Kidney tubule cell (primary cell): ENCODE data around the gene NRXN2.

Experiments
- DNase-seq: peaks from one replicate; pipeline ENCODE4 v3.0.0-alpha.2; 2018; ENCODE audit warnings: low spot score

NRXN2 gene

DNA sequence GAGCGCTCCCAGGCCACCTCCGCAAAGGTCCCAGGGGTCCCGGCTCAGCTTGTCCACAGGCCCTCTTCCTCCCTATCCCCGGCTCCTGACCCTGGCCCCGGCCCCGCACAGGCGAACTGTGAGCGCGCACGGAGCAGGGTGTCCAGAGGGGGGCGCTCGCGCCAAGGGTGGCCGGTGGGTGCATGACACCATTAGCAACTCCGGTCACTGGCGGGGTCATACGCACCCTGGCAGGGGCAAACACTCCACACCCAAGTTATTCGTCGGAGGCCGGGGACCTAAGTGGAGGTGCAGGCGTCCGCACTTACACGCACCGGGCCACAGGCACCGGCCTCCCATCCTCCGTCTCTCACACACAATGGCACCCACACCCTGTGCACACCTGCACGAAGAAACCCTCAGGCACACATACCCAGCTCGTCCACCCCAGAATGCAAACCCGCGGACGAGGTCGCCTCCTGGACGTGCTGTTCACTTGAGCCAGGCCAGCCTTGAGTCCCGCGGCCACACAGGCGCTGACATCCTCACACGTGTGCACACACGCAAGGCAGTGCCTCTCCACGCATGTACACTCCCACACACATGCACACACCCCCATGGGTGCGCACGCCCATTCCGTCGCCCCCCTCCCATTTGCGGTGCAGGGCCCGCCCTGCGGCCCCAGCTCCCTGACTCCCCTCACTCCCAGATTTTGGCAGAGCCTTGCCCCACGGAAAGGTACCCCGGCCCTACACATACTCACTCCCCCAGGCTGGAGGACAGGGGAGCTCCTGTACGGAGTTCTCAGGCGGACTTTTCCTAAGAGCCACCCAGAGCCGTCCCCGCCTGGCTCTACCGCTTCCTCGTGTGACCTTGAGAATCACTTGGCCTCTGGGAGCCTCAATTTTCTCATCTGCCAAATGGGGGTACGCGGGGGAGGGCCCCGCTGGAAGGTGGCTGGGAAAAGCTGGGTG lies 20.9 kb upstream of the NRXN2 start, which contains the start of gene RASGRP2:
Gene RASGRP2 (minus strand): TSS at position 552 of the 953 bp plus-strand sequence. CDS start 1,276 bp downstream, outside the sequence.
- DNase-seq: peak; percentile 17

DNA sequence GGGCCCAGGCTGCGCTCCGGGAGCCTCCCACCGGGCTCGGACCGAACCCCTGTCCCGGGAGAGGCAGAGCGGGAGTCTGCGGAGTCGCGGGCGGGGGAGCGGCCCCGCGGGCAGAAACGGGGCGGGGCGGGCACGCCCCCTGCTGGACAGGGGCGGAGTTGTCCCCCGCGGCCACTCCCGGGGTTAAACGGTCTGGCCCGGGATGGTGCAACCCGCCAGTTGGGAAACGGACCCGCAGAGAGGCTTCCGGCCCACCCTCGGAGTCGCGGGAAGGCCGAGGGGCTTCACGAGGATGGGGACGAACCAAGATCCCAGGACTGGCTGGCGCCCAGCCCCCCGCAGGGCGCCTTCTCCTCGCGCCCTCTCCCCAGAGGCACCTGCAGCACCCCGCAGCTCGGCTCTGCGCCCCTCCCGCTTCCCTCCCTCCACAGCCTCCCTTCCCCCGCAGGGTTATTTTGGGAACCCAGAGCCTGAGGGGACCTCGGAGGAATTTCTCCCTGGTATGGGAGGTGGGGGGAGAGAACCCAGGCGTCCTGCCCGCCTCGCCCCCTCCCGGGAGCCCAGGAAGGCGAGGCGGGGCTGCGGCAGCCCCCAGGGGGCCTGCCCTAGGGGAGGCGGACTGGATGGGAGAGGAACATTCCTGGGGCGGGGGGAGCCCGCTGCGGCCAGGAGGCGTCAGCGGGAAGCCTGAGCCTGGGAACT lies 20.0 kb upstream of the NRXN2 start:
- DNase-seq: peak; percentile 35

DNA sequence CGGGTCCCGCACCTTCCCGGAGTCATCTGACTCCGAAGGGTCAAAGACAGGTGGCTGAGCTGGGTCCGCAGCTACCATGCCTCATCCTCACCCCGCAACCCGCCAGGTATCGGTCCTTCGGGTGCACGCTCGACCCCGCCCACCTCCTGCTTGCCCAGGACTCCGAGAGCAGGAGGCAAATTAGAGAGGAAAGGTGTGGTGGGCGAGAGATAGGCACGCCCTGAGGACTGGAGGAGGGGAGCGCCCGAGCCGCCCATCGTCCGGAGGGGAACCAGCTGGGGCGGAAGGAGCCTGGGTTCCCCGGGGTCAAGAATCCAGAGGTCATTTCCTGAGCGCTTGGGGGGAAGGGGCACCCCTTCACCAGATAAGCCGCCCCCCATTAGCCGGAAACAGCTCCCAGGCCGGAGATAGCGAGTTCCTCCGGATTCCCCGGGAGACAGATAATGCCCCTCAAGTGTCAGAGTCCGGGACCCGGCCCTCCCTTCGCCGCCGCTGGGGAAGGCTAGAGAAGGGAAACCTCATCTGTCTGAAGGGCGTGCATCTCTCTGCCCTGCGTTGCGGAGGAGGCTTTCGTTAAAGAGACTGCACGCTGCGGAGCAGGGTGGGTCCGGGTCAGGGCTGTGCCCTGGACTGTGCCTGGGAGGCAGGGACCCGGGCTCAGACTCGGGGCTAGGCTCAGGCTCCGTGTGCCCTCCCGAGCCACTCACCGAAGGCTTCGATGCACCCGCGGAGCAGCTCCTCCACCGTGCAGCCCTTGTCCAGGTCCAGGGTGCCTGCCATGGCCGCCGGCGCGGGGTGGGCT lies 19.3 kb upstream of the NRXN2 start:
- DNase-seq: no peak

DNA sequence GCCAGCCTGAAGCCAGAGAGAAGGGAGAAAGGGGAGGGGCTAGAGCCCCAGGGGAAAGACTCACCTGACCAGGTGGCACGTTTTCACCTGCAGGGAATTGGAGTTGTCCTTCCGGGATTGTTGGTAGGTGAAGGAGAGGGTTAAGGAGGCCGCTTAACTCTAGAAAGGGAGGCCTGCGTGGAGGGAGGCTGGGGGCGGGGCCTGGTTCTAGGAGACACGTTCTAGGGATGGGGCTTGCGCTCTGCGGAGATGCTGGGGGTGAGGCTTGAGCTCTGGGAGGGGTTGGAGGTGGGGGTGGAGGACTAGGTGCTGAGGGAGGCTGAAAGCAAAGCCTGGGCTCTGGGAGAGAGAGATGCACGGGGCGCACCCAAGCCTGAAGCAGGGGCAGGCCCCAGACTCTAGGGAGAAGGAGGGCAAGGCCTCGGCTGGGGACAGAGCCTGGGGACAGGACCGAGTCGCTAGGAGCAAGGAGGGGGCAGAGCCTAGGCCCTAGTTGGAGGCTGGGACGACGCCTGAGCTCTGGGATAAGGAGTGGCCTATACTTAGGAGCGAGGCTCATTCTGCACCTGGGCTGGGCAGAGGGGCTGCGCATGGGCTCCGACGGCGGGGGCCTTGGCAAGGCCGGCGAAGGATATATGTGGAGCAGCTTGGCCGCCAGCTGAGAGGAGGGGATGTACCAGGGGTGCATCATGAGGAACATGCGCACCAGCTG lies 18.5 kb upstream of the NRXN2 start:
- DNase-seq: no peak

DNA sequence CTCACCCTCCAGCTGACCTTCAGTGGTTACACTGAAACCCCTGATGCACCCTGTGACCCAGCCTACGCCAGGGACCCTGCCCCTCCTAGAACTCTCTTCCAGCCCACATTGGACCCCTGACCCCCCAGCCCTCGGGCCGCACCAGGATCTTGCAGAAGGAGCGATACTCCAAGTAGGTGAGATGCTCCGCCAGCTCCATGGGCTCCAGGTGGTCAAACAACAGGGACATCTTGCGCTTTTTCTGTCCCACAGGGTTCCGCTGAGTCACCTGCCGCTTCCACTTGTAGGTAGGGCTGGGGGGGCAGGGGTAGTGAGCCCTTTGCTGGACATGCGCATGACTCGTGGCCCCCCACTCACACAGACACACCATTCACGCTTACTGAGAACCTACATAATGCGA lies 16.9 kb upstream of the NRXN2 start:
- no peak for DNase-seq

DNA sequence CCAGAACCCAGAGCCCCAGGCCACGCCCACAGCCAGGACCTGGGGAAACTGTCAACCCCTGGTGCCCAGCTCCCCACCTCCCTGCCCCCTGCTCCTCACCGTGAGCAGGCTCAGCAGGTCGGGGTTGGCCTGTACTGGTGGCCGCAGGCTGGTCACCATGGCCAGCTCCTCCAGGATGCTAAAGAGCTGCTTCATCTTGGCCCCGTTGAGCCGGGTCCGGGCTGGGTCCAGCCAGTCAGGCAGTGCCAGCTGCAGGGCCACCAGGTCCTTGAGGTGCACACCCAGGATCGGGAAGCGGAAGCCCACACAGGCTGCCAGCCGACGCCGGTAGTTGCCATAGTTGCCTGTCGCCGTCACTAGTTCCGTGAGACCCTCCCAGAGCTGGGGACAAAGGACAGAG lies 13.7 kb upstream of the NRXN2 start:
- DNase-seq: no peak

DNA sequence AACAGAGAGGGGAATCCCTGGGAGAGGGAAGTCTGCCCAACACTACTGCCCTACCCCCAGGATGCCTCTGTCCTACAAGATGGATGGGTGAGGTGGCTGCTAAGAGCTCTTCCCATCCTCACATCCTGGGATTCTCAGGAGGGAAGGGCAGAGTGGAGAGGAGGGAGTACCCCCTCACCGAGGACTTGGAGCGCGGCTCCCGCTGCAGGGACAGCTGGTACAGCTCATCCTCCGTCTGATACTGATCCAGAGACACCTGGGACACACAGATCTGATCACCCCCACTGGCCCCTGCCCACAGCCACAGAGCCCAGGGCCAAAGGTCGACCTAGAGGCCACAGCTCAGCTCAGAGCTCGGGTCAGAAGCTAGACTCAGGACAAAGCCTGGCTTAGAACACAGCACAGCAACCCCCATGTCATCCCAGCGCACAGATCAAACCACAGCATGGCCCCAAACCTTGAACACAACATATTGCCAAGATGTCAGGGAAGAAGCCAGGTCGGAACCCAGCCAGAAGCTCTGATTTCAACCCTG lies 12.8 kb upstream of the NRXN2 start:
- DNase-seq: no peak

DNA sequence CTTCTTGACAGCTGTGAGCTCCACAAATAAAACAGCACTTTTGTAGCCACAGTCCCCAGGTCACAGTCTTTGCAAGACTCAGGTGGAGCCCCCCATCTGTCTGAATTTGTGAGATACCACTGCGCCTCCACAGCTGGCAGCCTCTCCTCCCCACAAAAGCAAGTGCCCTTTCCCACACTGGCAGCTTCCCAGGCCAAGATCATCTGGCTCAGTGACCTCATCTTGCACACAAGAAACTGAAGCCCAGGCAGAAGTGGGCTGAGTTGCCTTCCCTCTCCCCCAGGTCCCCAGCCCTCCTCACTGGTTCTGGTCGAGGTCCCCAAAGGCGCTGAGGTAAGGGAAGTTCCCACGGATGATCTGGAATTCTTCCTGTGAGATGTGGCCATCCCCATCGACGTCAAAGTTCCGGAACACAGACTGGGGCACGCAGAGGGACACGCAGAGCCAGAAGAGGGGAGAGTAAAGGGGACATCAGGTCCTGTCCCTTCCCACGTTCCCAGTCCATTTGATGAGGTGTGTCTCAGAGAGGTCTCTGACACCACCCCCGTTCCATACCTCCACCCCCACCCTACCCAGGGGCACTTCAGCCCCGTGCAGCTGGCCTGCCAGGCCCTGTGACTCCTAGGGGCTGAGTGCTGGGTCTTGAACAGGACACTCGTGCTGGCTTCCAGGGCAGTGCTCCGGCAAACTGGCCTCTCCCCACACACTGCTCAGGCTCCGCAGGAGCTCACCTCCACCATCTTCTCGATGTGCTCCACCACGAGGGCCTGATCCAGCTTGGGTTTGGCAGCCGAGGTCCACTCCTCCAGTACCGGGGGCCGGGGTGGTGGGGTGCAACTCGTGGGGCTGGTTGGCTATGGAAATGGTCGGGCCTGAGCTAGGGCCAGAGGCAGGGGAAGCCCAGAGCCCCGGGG lies 12.1 kb upstream of the NRXN2 start:
- no peak for DNase-seq

DNA sequence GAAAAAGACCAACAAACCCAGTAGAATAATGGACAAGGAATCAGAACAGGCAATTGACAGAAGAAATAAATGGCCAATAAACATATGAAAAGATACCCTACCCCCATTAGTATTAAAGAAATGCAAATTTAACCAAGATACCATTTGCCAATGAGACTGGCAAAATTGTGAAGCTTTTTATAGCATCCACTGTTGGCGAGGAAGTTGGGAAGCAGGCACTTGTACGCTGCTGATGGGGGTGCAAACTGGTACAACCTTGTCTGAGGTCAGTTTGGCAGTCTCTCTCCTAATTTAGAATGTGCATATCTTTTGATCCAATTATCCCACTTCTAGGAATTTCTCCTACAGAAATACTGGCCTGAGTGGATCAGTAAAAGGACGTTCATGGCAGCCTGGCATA lies 8.6 kb upstream of the NRXN2 start:
- no peak for DNase-seq

DNA sequence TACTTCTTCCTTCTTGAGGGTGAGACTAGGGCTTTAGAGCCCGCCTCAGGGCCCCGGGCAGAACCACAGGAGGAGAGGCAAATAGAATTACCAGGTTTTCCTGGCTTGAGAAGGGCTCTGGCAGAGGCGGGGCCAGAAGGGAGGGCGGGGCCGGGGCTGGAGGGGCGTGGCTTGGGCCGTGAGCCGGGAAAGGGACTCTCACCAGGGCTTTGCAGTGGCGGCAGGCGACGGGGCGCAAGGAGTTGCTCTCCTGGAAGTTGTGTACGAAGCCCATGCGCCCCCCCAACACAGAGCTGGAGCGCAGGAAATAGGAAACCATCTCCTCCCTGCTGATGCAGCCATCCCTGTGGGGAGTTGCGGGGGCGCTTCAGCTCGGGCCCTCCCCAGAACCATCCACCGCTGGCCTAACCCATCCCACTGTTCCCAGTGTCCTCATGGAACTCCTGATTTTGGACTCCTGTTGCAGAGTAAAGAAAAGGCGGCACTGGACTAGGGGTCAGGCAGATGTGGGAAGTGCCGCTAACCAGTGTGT lies 6.9 kb upstream of the NRXN2 start:
- peak; percentile 9 for DNase-seq

DNA sequence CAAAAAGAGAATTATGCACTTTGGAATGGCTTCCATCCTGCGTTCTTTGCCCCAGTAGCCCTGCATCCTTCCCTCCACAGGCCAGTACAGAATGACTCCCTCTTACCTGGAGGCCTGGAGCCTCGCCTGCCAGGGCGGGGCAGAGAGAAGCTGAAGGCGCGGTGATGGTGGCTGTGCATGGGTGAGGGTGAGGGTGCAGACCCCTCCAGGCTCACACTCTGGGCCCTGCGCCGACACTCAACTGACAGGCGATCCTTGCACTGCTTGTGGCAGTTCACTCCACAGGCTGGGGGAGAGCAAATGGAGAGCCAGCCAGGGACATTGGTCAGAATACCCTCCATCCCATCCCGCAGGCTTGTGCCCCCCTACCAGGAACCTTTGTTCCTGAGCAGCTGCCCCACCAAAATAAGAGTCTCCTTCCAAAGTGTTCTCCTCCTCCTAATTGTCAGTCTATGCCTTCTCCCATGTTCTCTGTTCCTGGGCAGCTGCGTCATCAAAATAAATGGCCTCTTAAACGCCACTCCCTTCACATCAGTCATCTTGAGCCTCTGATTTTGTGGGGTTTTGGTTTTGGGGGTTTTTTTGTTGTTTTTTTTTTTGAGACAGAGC lies 5.9 kb upstream of the NRXN2 start:
- DNase-seq: no peak

DNA sequence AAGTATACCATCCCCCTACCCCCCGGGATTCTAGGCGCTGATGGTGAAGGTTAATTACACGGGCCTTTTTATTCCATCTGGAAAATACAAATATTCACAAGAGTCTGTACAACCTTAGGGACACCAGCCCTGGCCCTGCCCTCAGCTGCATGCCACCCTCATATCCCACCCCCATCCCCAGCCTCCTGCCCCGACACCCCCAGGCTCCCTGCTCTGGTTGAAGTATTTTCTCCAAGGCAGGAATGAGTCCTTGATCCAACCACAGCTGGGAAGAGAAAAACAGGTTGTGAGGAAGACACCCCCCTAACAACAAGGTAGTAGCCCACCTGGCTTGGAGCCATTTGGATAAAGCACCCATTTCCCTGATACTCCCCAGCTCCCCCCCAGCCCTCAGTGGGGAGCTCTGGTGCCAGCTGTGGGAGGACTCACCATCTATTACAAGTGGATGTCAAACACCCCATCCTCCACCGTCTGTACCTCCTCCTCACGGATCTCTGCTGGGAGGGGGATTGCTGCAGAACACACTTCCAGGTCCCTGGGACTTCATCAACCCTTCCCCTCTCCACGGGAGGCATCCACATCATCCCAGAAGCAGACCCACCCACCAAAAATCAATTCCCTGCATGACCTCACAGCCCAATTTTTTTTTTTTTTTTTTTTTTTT lies 4.0 kb upstream of the NRXN2 start:
- no peak for DNase-seq

DNA sequence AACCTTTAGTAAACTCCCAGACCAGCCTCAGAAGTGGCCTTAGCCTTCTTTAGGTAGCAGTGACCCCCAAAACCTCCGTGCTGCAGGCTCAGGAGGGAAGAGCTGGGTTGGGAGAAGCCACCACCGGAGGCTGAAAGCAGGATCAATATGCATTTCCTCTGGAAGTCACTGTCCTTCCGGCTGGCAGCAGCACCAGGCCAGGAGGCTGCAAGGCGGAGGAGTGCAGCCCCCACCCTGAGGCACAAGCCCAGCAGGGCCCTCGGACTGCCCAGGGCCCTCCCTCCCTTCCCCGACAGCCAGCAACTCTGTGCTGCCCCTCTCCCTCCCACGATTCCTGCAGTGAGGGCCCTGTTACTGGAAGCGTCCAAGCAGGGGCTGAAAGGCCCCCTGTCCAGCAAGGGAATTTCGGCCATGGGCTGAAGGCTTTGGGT lies 3.2 kb upstream of the NRXN2 start:
- no peak for DNase-seq

DNA sequence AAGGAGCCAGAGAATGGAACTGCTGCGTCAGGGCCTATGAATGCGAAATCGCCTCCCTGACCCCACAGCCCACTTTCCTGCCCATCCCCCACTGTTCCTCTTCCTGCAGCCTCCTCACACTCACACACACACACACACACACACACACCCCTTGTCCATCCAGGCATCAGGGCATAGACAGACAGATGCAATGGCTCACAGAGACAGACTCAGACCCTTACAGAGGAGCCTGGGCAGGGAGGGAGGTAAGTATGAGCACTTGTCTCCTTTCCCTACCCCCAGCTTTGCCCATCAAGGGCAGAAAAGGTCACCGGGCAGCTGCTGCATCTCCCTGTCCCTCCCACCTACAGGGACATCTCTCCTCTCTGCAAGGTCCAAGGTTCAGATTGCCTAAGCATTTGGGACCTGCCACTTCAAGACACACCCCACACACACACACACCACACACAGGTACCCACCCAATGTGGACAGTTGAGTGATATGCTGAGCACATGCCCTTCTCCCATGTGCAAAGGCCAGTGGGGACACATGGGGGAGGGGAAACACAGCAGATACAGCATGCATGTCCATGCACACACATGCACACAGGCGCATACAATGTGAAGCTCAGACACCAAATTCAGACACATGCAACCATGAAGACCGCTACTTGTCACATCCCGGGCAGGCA lies 2.0 kb upstream of the NRXN2 start:
- DNase-seq: no peak

DNA sequence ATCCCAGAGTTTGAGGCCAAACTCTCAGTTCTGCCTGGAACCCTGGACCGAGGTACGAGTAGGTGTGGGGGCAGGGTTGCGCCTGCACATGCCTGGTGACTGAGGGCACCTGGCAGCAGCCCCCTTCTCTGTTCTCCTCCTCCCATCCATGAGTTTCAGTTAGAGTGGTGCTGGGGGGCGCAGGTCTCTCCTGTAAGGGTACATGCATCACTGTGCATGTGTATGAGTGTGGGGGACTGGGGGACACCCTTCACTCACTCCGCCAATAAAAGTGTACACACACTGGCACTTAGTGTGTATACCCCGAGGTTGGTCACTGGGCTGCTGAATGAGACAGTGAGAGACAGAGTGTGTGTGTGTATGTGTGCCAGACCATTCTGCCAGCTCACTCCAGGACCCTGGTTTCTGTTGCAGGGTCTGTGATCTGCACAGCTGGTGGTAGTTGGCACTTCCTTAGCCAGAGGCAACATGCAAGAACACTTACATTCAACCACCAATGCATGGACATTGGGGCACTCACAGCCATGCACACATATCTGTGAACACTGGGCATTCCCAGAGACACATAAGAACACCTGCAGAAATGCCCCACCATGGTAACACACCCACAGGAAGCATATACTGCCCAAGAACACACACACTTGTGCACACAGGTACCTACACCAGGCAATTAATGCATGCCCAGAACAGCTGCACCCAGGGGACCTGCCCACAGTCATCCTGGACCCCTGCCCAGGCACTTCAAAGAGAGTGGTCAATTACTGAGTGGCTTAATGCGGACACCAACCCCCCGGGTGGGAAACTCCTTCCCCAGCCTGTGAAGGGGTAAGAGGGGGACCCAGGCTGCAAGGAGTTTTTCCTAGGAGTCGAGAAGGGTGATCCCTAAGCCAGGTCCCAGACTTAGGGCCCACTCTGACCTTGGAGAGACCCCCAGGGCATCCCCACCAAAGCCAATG lies 1.2 kb upstream of the NRXN2 start:
- DNase-seq: no peak

DNA sequence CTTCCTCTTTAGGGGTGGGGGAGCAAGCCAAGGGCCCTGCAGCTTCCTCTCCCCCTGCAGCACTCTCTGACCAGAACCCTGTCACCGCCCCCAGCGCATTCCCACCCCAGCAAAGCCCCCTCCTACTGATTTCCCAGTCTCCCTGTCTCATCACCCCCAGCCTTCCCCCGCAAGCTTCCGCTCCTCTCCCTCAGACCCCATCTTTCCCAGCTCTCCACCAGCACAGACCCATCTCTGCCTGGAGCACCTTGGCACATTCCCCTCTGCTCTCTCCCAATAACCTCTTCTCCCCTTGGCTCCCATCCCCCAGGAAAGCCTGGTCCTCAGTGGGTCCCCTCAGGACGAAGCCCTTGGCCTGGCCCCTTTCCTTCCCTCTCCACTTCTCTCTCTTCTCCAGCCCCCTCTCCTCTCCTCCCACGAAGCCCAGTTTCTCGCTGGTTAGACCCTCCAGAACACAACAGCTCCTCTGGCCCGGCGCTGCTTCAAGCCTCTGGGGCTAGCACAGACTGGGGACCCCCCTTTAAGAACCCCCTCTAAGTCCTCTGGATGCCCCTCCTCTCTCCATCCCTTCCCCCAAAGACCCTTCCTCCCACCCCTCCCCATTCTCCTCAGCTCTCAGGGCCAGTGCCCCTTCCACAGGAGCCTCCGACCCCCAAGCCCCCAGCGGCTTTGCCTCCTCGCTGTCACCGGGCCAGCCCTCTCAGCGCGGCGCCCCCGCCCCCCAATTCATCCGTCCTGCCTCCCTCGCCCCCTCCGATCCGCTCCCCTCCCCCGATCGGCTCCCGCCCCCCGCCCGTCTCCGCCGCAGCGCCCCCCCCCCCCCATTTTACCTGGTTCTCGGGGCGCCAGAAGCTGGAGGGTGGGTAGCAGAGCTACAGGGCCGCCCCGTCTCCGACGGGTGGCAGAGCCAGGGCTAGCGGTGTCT lies 594 bp downstream of the NRXN2 start:
- no peak for DNase-seq
